Mucosa of gallbladder (tissue), 1 donor: ENCODE measurements around the gene FAM110C. TPM values are rescaled to one million over a fixed set of nuclear protein-coding genes. Genes with fewer than 3 reads are reported as not detected.

Experiments used
- total RNA-seq: library from RNA; stranded (reverse); gene quantifications from one replicate; pipeline ENCODE4 v1.2.1, GENCODE V29; 2021
- donor health status: DM: no; HTN: no; CAD: no.

Gene FAM110C
- total RNA-seq, 1 donor from 2014 or later, result 41.8 TPM

Other genes with a start within 250 kb of the FAM110C start
- gene SH3YL1, start 217.5 kb upstream of the FAM110C start, total RNA-seq, result 196 TPM
- gene ACP1, start 218.4 kb upstream of the FAM110C start, total RNA-seq, result 95.0 TPM
- gene ALKAL2, start 241.6 kb upstream of the FAM110C start, total RNA-seq, result 69.5 TPM